CD4-positive, alpha-beta memory T cell (primary cell): ENCODE measurements around the gene NAA20. TPM values are rescaled to one million over a fixed set of nuclear protein-coding genes. Genes with fewer than 3 reads are reported as not detected.

Experiments
- CTCF ChIA-PET: fragments of 350-600 bp; sonication (Branson Sonifier 250); formaldehyde crosslinking; loops from one replicate; lab custom pipeline; 2021; ENCODE audit warnings: inconsistent platforms; ENCODE audit not compliant: partially characterized antibody; lab: Charles Lee
- POLR2A ChIA-PET: fragments of 350-600 bp; sonication (Branson Sonifier 250); formaldehyde crosslinking; loops from one replicate; lab custom pipeline; 2021; ENCODE audit not compliant: partially characterized antibody; lab: Charles Lee
- DNase-seq, 5 donors: peaks; one replicate each; pipeline versions ENCODE4 v3.0.0 to v3.0.0-alpha.2; 2020 to 2022; ENCODE audit warnings: mixed read lengths in 1 of 5
- H3K27ac ChIP-seq: one replicate; pipeline ENCODE4 v1.7.0; 2013; ENCODE audit warnings: low read depth, low read length
- H3K27me3 ChIP-seq: 2 replicates; pipeline ENCODE4 v1.7.0; 2013; ENCODE audit warnings: mild to moderate bottlenecking, low read length, moderate library complexity; ENCODE audit not compliant: insufficient read depth
- H3K36me3 ChIP-seq: 2 replicates; pipeline ENCODE4 v1.7.0; 2013; ENCODE audit warnings: mild to moderate bottlenecking, low read length, moderate library complexity; ENCODE audit not compliant: insufficient read depth
- H3K4me1 ChIP-seq: 2 replicates; pipeline ENCODE4 v1.7.0; 2013; ENCODE audit warnings: mild to moderate bottlenecking, low read length, moderate library complexity; ENCODE audit not compliant: insufficient read depth
- H3K4me3 ChIP-seq, 2 donors: one replicate each; pipeline ENCODE4 v1.7.0; 2013; ENCODE audit warnings: low read length in 2 of 2, mild to moderate bottlenecking in 1 of 2
- H3K9me3 ChIP-seq, 2 donors: one replicate each; pipeline ENCODE4 v1.7.0; 2013; ENCODE audit warnings: low read length in 2 of 2, control low read depth in 1 of 2; ENCODE audit not compliant: control insufficient read depth in 1 of 2
- H3K27ac Mint-ChIP-seq, 7 donors: one replicate each; pipeline ENCODE4 v1.8.0; 2020 to 2021; ENCODE audit warnings: mixed read lengths in 7 of 7, mild to moderate bottlenecking in 6 of 7, inconsistent platforms in 3 of 7, moderate library complexity in 3 of 7
- H3K27me3 Mint-ChIP-seq, 2 donors: one replicate each; pipeline ENCODE4 v1.8.0; 2020 to 2021; ENCODE audit warnings: mixed read lengths in 2 of 2
- H3K36me3 Mint-ChIP-seq, 2 donors: one replicate each; pipeline ENCODE4 v1.8.0; 2020 to 2021; ENCODE audit warnings: mixed read lengths in 2 of 2, inconsistent platforms in 1 of 2, mild to moderate bottlenecking in 1 of 2
- H3K4me1 Mint-ChIP-seq, 4 donors: one replicate each; pipeline ENCODE4 v1.8.0; 2020 to 2021; ENCODE audit warnings: mixed read lengths in 4 of 4, mild to moderate bottlenecking in 1 of 4
- H3K4me3 Mint-ChIP-seq, 8 donors: one replicate each; pipeline ENCODE4 v1.8.0; 2020 to 2021; ENCODE audit warnings: mixed read lengths in 8 of 8, mild to moderate bottlenecking in 7 of 8, moderate library complexity in 6 of 8, inconsistent platforms in 3 of 8
- H3K9me3 Mint-ChIP-seq, 8 donors: one replicate each; pipeline ENCODE4 v1.8.0; 2020 to 2021; ENCODE audit warnings: mixed read lengths in 8 of 8, mild to moderate bottlenecking in 5 of 8, inconsistent platforms in 3 of 8, moderate library complexity in 1 of 8
- intact Hi-C: fragments of 100-400 bp; cut with micrococcal nuclease; formaldehyde crosslinking; loops from one replicate; pipeline ENCODE4 v1.15.1; 2023
- polyA plus RNA-seq, 2 donors: library from polyadenylated mRNA; unstranded; fragments of 300-500 nt; fragmentation: Illumina TruSeq; gene quantifications; one replicate each; pipeline ENCODE4 v1.2.3, GENCODE V29; 2021
- total RNA-seq, 2 experiments: library from RNA; stranded (reverse); gene quantifications; one replicate each; pipeline ENCODE4 v1.2.3, GENCODE V29; 2021

Gene NAA20
- total and polyA plus RNA-seq, 4 experiments from 2014 or later: 32.5 to 116 (median 56.7) TPM

GRCh38 chr20:20027284-20027683 is 10.1 kb downstream of the NAA20 start:
- intact Hi-C loops: no loop called here
- Histone ChIP-seq H3K4me3 (no peak overlapping the region), H3K36me3 (peaks cover 7% of the 10 kb centered on the region), H3K27me3 (no peaks in the 10 kb centered on the region), H3K4me1 (no peaks in the 10 kb centered on the region), H3K9me3 (no peaks in the 10 kb centered on the region), H3K27ac (no peak overlapping the region)
- Mint-ChIP-seq H3K4me1 (peaks cover 4 to 9% (median 7%) of the 10 kb centered on the region in 4 donors), H3K36me3 (peaks cover 9 to 65% of the 10 kb centered on the region in 2 donors), H3K9me3 (no peaks in the 10 kb centered on the region), H3K4me3 (no peak overlapping the region), H3K27ac (no peak overlapping the region), H3K27me3 (no peaks in the 10 kb centered on the region)
- CTCF ChIA-PET: interaction anchor here (2.0 kb wide), 1 partner anchor 10 kb away, joined by 6 read pairs; the partner anchor contains the start of gene NAA20
- no peak for DNase-seq
- POLR2A ChIA-PET: interaction anchor here (1.2 to 3.0 kb wide), 2 partner anchors 10 to 25 kb away, joined by 4 to 10 read pairs; partner anchors contain the start of genes CFAP61, CRNKL1 and NAA20

DNA sequence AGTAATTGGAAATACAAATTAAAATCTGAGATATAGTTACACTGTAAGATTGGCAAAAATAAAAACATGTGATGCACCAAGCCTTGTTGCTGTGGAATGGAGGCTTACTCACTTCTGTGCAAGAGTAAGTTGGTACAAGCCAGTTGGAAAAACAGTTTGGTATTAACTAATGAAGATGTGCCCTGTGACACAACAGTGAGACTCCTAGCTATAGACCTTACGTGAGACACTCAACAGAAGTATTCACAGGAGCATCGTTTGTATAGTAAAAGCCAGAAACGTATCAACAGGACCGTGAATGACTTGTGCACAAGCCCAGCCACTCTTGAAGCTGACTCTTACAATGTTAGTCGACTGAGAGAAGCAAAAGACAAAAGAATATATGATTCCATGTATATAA is 14.6 kb downstream of the NAA20 start:
- no peaks in the 10 kb centered on the region for H3K9me3 ChIP-seq
- no peaks in the 10 kb centered on the region for H3K27me3 Mint-ChIP-seq
- H3K4me3 ChIP-seq: no peak overlapping the region
- intact Hi-C loops: no loop called here
- no peaks in the 10 kb centered on the region for H3K27me3 ChIP-seq
- peaks cover 30 to 73% of the 10 kb centered on the region in 2 donors for H3K36me3 Mint-ChIP-seq
- H3K4me1 ChIP-seq: no peaks in the 10 kb centered on the region
- H3K4me3 Mint-ChIP-seq: no peak overlapping the region
- CTCF ChIA-PET: no interaction called here
- POLR2A ChIA-PET: no interaction called here
- H3K27ac ChIP-seq: no peak overlapping the region
- DNase-seq: no peak
- H3K9me3 Mint-ChIP-seq: no peaks in the 10 kb centered on the region
- H3K36me3 ChIP-seq: peaks cover 34% of the 10 kb centered on the region
- H3K4me1 Mint-ChIP-seq: peaks cover 0 to 3% (median under 1%) of the 10 kb centered on the region in 4 donors
- no peak overlapping the region for H3K27ac Mint-ChIP-seq

GRCh38 chr20:20034486-20034885 is 17.3 kb downstream of the NAA20 start:
- intact Hi-C loops: no loop called here
- POLR2A ChIA-PET: interaction anchor here (1.1 to 1.7 kb wide), 2 partner anchors 18 kb away, joined by 3 to 5 read pairs; partner anchors contain the start of genes CFAP61, CRNKL1 and NAA20
- DNase-seq: no peak
- Histone ChIP-seq H3K27me3 (no peaks in the 10 kb centered on the region), H3K36me3 (peaks cover 56% of the 10 kb centered on the region), H3K27ac (no peak overlapping the region), H3K4me3 (no peak overlapping the region), H3K9me3 (no peaks in the 10 kb centered on the region), H3K4me1 (no peaks in the 10 kb centered on the region)
- no peaks in the 10 kb centered on the region for H3K27me3 Mint-ChIP-seq
- H3K36me3 Mint-ChIP-seq: peaks cover 41 to 83% of the 10 kb centered on the region in 2 donors
- H3K4me1 Mint-ChIP-seq: peaks cover 0 to 3% (median 0%) of the 10 kb centered on the region in 4 donors
- CTCF ChIA-PET: no interaction called here
- H3K4me3 Mint-ChIP-seq: no peak overlapping the region
- no peak overlapping the region for H3K27ac Mint-ChIP-seq
- H3K9me3 Mint-ChIP-seq: no peaks in the 10 kb centered on the region

DNA sequence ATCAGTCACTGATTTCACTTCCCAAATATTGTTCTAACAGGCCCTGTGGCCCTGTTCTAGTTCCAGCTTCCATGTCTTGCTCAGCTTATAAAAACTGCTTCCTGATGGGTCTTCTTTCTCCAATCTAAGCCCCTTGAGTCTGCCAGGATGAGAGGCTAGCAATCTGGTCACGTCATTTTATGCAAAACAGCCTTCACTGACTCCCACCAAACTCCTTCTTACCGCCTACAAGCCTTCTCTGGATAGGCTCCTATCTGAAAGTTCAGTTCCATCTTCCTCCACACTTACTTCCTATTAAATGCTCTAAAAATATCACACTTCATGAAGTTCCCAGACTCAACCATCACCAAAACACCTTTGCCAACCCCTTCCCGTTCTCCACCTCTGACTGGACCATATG is 19.6 kb downstream of the NAA20 start:
- Histone ChIP-seq H3K9me3 (no peaks in the 10 kb centered on the region), H3K4me3 (no peak overlapping the region), H3K36me3 (peaks cover 74% of the 10 kb centered on the region), H3K27me3 (no peaks in the 10 kb centered on the region), H3K4me1 (no peaks in the 10 kb centered on the region), H3K27ac (no peak overlapping the region)
- Mint-ChIP-seq H3K27ac (peak overlapping the region in 4 of 7 donors; percentile 3 to 29 (median 15)), H3K4me3 (no peak overlapping the region), H3K36me3 (peaks cover 55 to 85% of the 10 kb centered on the region in 2 donors), H3K27me3 (no peaks in the 10 kb centered on the region), H3K9me3 (no peaks in the 10 kb centered on the region), H3K4me1 (peaks cover 0 to 4% (median 0%) of the 10 kb centered on the region in 4 donors)
- CTCF ChIA-PET: no interaction called here
- intact Hi-C loops: no loop called here
- no peak for DNase-seq
- POLR2A ChIA-PET: interaction anchor here (1.1 to 2.4 kb wide), 2 partner anchors 11 to 15 kb away, joined by 3 to 7 read pairs; partner anchors contain the start of genes CFAP61 and CRNKL1

DNA sequence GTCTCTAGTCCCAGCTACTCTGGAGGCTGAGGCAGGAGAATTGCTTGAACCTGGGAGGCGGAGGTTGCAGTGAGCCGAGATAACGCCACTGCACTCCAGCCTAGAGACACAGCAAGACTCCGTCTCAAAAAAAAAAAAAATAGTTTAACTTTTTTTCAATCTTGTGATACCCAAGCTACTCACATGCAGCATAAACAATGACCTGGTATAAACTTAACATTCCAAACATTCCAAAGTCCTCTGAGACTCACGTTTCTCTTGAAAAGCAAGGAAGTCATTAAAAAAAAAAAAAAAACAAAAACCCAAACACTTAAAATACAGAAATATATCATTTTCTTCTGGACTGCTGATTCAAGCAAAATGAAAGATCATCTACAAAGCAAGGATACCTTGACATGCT is 20.8 kb downstream of the NAA20 start:
- H3K27ac Mint-ChIP-seq: no peak overlapping the region
- H3K9me3 ChIP-seq: no peaks in the 10 kb centered on the region
- no peak overlapping the region for H3K4me3 ChIP-seq
- no peaks in the 10 kb centered on the region for H3K27me3 ChIP-seq
- peaks cover 83% of the 10 kb centered on the region for H3K36me3 ChIP-seq
- no peak for DNase-seq
- ChIA-PET CTCF (interaction anchor here (0.6 to 1.2 kb wide), 2 partner anchors 13 to 21 kb away, joined by 3 read pairs; partner anchors contain the start of gene NAA20), POLR2A (interaction anchor here (2.4 kb wide), 1 partner anchor 14 kb away, joined by 7 read pairs; the partner anchor contains the start of genes CFAP61 and CRNKL1)
- no peak overlapping the region for H3K27ac ChIP-seq
- H3K4me3 Mint-ChIP-seq: no peak overlapping the region
- H3K4me1 Mint-ChIP-seq: peaks cover 0 to 4% (median 0%) of the 10 kb centered on the region in 4 donors
- intact Hi-C loops: no loop called here
- peaks cover 58 to 87% of the 10 kb centered on the region in 2 donors for H3K36me3 Mint-ChIP-seq
- H3K4me1 ChIP-seq: no peaks in the 10 kb centered on the region
- no peaks in the 10 kb centered on the region for H3K9me3 Mint-ChIP-seq
- H3K27me3 Mint-ChIP-seq: no peaks in the 10 kb centered on the region

- Mint-ChIP-seq H3K4me1 (peaks cover 0 to 5% (median 2%) of the 10 kb centered on the region in 4 donors), H3K36me3 (peaks cover 64 to 89% of the 10 kb centered on the region in 2 donors), H3K9me3 (no peaks in the 10 kb centered on the region), H3K27me3 (no peaks in the 10 kb centered on the region), H3K4me3 (no peak overlapping the region), H3K27ac (peak overlapping the region in 1 of 7 donors; percentile 12)
- ChIA-PET POLR2A (interaction anchor here (2.4 kb wide), 1 partner anchor 13 kb away, joined by 7 read pairs; the partner anchor contains the start of genes CFAP61 and CRNKL1), CTCF (interaction anchor here (1.2 kb wide), 1 partner anchor 21 kb away, joined by 3 read pairs; the partner anchor contains the start of gene NAA20)
- H3K4me1 ChIP-seq: no peaks in the 10 kb centered on the region
- no peaks in the 10 kb centered on the region for H3K27me3 ChIP-seq
- no peak overlapping the region for H3K27ac ChIP-seq
- peaks cover 84% of the 10 kb centered on the region for H3K36me3 ChIP-seq
- no peaks in the 10 kb centered on the region for H3K9me3 ChIP-seq
- H3K4me3 ChIP-seq: no peak overlapping the region
- intact Hi-C loops: no loop called here
- DNase-seq: no peak
These were observed 21.4 kb downstream of the NAA20 start for GRCh38 chr20:20038586-20038985.

DNA sequence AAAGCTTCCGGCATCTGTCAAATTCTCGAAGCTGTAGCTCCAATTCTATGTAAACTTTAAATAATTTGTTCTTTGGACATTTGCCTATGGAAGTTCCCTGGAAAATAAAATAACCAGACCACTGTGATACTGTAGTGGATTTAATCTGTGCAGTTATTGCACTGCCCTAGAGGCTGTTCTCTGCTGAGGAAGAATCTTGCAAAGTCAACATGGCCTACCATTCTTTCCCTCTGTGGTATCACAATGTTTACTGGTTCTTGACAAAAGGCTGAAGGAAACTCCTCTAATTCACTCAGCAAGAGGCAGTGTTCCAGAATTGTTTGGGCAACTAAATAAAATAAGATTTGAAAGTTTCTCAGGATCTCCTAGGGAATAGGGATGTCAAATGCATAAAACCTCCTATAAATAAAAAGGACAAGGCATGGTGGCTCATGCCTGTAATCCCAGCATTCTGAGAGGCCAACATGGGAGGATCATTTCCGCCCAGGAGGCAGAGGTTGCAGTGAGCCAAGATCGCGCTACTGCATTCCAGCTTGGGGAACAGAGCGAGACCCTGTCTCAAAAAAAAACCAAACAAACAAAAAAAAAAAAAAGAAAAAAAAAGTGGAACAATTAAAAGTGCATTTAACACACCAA is 22.7 kb downstream of the NAA20 start:
- Mint-ChIP-seq H3K36me3 (peaks cover 73 to 92% of the 10 kb centered on the region in 2 donors), H3K9me3 (no peaks in the 10 kb centered on the region), H3K27me3 (no peaks in the 10 kb centered on the region), H3K4me1 (peaks cover 0 to 9% (median 5%) of the 10 kb centered on the region in 4 donors), H3K27ac (peak overlapping the region in 1 of 7 donors; percentile 31), H3K4me3 (no peak overlapping the region)
- no peak overlapping the region for H3K4me3 ChIP-seq
- intact Hi-C loops: no loop called here
- CTCF ChIA-PET: no interaction called here
- no peaks in the 10 kb centered on the region for H3K9me3 ChIP-seq
- H3K36me3 ChIP-seq: peaks cover 94% of the 10 kb centered on the region
- DNase-seq: no peak
- H3K27ac ChIP-seq: no peak overlapping the region
- POLR2A ChIA-PET: interaction anchor here (1.0 kb wide), 1 partner anchor 12 kb away, joined by 4 read pairs; the partner anchor contains the start of gene CRNKL1
- no peaks in the 10 kb centered on the region for H3K4me1 ChIP-seq
- H3K27me3 ChIP-seq: no peaks in the 10 kb centered on the region
